Erythroblast (primary cell): ENCODE results near the gene CCNG2.

Experiments
- DNase-seq, 2 experiments: peaks; one replicate each; lab custom pipeline; 2025; lab: John Stamatoyannopoulos, UW
- GATA1 ChIP-seq: IDR thresholded peaks from 2 replicates; pipeline ENCODE4 v1.6.1; 2011; ENCODE audit warnings: low read depth, mild to moderate bottlenecking, control low read depth, low read length, moderate library complexity
- POLR2A ChIP-seq: IDR thresholded peaks from 2 replicates; pipeline ENCODE4 v1.6.1; 2011; ENCODE audit warnings: mild to moderate bottlenecking, low read length

Gene CCNG2

DNA sequence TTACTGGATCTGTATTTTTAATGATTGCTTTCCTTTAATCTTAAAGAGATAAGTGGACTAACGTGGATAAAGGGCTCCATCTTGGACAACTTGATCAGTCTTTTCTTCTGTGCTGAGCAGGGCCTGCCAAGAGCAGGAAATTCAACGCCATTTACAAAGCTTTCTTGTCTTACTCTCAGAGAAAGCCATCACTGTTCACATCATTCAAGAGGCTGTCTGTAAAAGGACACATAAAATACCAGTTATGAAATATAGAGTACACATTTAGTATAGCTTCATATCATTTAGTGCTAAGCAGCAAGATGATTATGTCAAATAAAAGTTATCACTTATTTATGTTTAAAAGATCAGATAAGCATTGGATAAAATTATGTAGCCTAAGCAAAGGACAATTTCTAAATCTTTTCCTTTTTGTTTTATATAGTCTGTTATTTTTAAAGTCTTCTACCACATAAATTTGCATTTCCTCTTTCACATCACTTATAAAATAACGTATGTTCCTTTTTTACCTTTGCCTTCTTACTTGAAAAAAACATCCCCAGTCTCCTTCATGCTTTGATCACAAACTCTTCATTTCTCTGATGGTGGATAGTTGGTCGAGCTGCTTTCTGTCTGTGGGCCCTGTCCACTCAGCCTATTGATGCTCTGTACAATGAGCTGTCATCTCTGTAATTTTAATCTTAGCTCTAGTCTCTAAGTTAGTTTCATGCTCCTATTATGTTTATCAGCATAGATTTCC is 2.1 kb upstream of the CCNG2 start:
- no peak for DNase-seq
- TF ChIP-seq POLR2A (no peak), GATA1 (no peak)

DNA sequence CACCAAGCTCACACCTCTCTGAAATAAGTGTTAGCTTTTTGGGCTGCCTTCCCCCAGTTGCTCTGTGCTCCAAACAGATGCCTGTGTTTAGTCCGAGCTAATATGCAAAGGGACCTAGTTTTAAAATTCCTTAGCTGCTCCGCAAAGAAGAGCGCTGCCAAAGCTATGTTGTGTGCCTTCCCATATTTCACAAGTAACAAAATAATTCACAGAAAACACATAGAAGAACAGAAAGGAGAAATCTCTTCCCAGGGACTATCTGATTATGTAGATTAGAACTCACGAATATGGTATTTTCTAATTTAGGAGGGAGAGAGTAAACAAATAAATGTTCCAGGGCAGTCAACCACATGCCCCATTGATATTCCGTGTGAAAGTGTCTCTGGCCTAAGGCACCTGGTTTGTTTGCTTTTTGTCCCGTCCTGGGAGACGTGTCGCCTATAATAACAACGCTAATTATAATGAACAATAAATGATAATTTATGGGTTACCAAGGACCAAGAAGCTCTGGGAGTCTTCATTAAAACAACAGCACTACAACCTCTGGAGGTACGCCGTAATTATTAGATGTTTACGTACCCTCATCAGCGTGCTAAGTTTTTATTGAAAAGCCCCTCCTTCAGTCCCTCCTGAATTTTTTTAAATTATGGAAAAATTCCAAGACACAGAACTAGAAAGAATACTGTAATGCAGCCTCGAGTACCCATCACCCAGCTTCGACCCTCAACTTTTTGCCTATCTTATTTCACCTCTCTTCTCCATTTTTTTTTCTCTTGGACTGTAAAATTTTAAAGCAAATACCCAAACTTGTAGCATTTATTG is 1.2 kb upstream of the CCNG2 start:
- no peak for DNase-seq
- no peak for TF ChIP-seq GATA1
- no peak for TF ChIP-seq POLR2A

DNA sequence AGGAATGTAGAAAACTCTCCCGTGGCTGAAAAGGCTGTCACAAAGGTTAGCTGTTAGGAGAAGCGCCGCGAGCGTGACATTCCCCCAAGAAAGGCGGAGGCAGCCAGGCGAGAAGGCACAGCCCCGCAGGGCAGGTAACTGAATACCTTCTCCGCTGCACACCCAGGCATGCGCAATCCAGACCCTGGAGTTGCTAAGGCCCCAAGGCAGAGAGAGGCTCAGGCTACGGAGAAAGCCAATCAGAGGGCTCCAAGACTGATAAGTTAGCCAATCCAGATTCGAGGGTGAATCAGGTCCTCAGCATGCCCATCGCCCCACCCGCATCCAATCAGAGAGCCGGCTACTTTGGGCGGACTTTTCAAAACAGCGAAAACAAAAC is 485 bp upstream of the CCNG2 start:
- DNase-seq: peak; percentile 96
- peak; percentile 78 for TF ChIP-seq POLR2A
- TF ChIP-seq GATA1: no peak

DNA sequence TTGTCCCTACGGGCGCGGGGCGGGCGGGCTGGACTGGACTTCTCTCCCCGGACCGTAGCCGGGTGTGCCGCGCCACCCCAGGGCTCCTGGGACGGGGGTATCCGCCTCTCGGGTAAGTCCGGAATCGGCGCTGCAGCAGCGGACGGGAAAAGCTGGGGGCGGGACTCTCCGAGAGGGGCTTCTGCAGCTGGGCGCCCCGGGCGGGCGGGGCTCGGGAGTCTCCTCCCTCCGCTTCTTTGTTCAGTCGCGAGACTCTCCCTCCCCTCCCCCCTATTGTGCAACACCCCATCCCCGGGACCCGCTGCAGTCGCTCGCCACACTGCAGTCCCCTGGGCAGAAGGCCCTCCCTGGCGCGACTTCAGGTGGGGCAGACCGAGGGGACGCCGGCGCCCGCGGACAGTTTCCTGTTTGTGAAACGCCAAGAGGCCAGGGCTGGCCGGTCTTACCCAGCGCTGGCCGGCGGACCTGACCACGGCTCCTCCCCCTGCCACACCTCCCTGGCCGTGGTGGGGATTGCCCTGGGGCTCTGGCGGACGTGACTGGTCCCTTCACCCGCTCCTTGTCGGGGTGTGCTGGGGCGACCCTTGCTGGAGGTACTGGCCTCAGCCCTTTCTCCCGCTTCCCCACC is 966 bp downstream of the CCNG2 start:
- no peak for TF ChIP-seq GATA1
- no peak for TF ChIP-seq POLR2A
- DNase-seq: peak; percentile 66 to 74

DNA sequence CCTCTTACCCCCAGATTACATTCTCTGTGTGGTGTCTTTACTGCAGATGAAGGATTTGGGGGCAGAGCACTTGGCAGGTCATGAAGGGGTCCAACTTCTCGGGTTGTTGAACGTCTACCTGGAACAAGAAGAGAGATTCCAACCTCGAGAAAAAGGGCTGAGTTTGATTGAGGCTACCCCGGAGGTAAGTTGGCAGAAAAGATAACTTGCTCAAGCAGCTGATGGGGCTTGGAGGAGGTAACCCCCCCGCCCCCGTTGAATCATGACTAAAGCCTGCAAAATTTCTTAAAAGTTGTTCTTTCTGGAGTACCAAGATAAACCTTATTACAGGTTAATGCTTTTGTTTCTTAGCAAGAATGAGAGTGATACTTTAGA is 1.5 kb downstream of the CCNG2 start:
- no peak for DNase-seq
- TF ChIP-seq POLR2A: no peak
- TF ChIP-seq GATA1: no peak

DNA sequence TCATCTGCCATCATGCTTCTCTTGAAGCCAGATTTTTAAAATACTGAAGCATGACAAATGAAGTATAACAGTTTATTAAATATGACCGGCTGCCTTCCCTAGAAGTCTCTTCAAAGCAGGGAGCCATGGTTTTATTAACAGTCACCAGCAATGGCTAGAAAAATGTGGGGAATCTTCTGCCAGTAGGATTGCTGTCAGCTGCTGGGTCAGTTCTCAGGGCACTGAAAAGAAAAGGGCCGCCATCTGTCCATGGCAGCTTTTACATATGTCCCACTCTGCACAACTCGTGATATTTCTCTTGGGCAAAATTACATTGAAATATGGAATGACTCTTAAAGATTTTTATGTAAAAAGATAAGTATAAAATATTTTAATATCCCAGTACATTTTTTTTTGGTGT is 2.8 kb downstream of the CCNG2 start:
- TF ChIP-seq GATA1 (no peak), POLR2A (no peak)
- no peak for DNase-seq

DNA sequence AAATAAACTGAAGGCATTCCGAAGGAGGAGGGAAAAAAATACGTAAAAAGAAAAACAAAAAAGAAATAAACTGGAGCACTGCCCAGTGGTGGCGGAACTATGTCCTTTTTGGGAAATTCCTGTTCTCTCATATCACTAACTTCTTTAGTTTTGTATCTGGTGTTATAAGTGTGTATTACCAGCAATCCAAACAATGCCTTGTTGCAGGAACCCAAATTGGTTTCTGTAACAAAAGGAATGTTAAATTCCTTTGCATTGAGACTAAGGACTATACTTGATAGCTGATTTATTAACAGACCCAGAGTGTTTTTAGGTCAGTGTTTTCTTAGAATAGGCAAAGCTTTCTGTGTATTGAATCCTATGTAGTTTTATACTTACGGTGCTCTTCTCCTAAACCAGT is 6.6 kb downstream of the CCNG2 start:
- TF ChIP-seq POLR2A: no peak
- TF ChIP-seq GATA1: no peak
- no peak for DNase-seq

DNA sequence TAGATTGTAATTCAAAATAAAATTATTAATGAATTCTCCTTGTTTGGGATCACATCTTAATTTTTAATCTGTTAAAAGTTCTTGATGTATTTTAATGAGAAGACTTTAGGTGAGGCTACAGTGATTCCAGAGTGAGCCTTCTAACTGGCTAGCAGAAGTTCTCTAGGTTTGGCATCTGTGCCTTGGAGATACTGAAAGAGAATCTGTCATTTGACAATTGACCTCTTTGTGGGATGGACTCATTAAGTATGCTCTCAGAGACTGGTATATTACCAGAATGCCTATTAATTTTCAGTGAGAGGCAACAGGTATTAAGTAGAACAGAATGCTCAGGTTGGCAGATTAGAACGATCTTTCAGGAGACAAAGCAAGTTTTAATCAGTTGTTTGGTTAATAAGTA is 10.2 kb downstream of the CCNG2 start:
- DNase-seq: no peak

DNA sequence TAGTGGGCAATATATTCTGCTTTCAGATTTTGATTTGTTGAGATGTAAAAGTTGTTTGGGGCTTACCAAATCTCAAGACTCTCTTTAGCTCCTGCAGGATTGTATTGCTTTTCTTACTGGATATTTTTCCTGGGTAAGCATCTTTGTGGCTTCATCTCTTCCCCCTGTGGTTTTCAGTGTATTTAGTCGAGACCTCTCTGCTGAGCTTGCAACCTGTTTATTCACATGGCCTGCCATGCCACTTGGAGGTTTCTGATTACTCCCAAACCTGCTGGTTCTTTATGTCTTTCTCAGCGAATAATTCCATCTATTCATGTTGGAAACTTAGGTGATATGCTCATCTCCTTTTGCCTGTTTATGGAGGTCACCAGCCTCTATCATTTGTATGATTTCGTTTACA is 10.9 kb downstream of the CCNG2 start:
- TF ChIP-seq GATA1 (no peak), POLR2A (no peak)

More for the DNA sequence above, 10.2 kb downstream of the CCNG2 start:
- TF ChIP-seq GATA1 (no peak), POLR2A (no peak)

DNA sequence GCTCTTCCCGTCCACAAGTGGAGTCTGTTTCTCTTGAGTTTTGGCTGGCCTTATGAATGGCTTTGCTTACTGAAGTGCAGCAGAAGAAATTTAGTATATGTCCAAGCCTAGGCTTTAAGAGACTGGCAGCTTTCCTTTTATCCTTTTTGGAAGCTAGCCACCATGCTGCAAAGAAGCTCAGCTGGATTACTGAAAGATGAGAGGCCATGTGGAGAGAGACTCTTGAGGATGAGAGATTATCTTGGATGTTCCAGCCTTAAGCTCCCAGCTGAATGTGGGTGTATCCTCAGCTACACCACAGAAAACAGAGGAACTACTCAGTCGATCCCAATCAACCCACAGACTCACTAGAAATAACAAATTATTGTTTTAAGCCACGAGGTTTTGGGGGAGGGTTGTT is 12.5 kb downstream of the CCNG2 start:
- no peak for DNase-seq
- TF ChIP-seq POLR2A (no peak), GATA1 (no peak)

More for the DNA sequence above, 10.9 kb downstream of the CCNG2 start:
- no peak for DNase-seq

DNA sequence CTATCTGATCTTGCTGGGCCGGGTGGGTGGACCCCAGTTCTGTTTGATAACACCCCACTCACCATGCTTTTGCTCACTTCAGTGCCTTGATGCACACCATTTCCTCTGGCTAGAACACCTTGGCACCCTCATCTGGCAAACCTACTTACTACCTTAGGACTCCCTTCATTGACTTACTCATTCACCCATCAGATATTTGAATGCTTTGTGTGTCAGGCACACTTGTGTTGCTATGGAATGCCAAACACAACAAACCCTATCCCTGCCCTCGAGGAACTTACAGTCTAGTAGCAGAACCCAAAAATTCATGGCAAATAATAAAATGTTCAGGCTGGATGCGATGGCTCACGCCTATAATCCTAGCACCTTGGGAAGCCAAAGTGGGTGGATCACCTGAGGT is 13.9 kb downstream of the CCNG2 start:
- TF ChIP-seq GATA1 (no peak), POLR2A (no peak)

DNA sequence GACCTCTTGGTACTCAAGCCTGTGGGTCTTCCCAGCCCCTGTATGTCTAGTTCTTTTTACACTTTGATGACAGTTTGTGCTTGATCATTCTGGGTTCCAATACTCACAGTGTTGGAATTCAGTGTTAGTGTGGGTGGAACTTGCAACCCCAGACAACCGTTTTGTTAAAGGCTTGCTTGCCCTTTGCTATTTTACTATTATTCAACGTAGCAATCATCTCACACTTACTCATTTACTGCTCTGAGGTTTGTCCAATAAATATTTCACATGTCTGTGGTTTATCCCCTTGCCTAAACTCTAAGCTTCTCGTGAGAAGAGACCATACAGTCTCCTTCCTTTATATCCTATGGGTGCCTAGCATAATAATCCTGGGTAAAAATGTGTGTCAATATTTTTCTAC is 15.3 kb downstream of the CCNG2 start:
- DNase-seq: no peak

More for the DNA sequence above, 13.9 kb downstream of the CCNG2 start:
- DNase-seq: no peak

DNA sequence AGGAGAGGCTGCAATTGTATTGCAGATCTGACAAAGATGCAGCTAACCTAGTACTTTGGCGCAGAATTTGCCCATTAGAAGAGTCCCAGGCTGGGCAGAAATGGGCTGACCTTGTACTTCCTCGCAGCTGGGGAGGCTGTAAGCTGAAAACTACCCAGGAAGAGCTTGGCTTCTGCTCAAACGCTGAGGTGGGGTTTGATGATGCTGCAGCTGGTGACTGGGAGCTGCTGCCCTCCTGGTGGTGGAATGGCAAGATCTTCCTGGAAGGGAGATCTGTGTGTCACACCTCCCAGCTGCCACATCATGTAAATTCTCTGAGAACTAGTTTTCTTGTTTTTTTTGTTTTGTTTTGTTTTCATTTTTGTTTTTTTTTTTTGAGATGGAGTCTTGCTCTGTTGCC is 17.4 kb downstream of the CCNG2 start:
- no peak for TF ChIP-seq POLR2A
- TF ChIP-seq GATA1: no peak
- DNase-seq: no peak

More for the DNA sequence above, 15.3 kb downstream of the CCNG2 start:
- TF ChIP-seq GATA1: no peak
- TF ChIP-seq POLR2A: no peak

DNA sequence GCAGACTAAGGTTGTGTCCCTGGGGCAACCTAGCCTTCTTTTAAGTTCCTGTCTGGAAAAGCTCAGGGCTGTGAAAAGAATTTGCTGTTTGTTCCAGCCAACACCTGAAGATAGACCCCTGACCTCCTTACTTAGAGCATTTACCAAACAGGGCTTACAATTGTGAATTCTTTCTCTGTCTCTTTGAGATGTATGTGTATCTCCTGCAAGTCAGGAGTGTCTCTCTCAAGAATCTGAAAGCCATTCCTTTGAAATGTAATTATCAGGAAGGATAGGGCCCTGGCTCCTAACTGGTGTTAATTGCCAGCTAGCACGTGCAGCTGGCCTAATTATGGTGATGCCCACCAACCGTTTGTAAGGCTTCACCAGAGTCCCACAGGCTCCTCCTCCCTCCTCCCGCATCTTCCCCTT is 18.2 kb downstream of the CCNG2 start:
- DNase-seq: no peak

More for the DNA sequence above, 18.2 kb downstream of the CCNG2 start:
- no peak for TF ChIP-seq GATA1
- no peak for TF ChIP-seq POLR2A
